Measurements from ENCODE around the gene SNN. TPM values are rescaled to one million over a fixed set of nuclear protein-coding genes. Genes with fewer than 3 reads are reported as not detected.

SNN gene
- total and polyA plus RNA-seq, 2 of the 8 experiments (the other 6 are each of a cell fraction or from before 2014, with no cell fraction given): 37.4 to 66.9 TPM

GRCh38 chr16:11621539-11621919, 46.7 kb upstream of the SNN start:
- Histone ChIP-seq H4K91ac (replicated peaks; ENCODE audit: insufficient read length, low read length) (no peak overlapping the region), H3K4ac (replicated peaks; ENCODE audit: insufficient read length, low read depth, low read length) (peak overlapping the region; percentile 78), H2BK15ac (ENCODE audit: low read length) (no peak overlapping the region), H2BK5ac (ENCODE audit: low read depth, low read length) (0 out of 2 replicates have a peak overlapping the region, but pooled peaks have one; percentile 24), H3K79me2 (ENCODE audit: control insufficient read depth in 1 of 2, insufficient read depth in 2 of 2, low read length in 2 of 2) (no peaks in the 10 kb centered on the region), H3K23ac (ENCODE audit: insufficient read length) (no peak overlapping the region), H3K27me3 (replicated peaks in 1 of 4; ENCODE audit: control insufficient read depth in 3 of 4, extremely low read depth in 1 of 4, insufficient read depth in 3 of 4, low read length in 3 of 4) (no peaks in the 10 kb centered on the region), H2AFZ (ENCODE audit: low read length) (no peak overlapping the region), H2BK120ac (replicated peaks; ENCODE audit: low read depth, low read length) (no peak overlapping the region), H3K79me1 (ENCODE audit: low read depth, low read length) (no peaks in the 10 kb centered on the region), H2AK5ac (ENCODE audit: low read depth, low read length) (no peak overlapping the region), H3K14ac (ENCODE audit: insufficient read length) (no peak overlapping the region), H4K5ac (ENCODE audit: insufficient read length, low read depth, low read length) (no peak overlapping the region), H3K56ac (replicated peaks; ENCODE audit: insufficient read length, low read depth, low read length) (no peak overlapping the region), H3K9me3 (ENCODE audit: insufficient read depth in 2 of 2, low read depth in 1 of 2, low read length in 1 of 2) (no peaks in the 10 kb centered on the region), H2BK20ac (ENCODE audit: low read length) (0 out of 2 replicates have a peak overlapping the region, but pooled peaks have one; percentile 72), H3K36me3 (ENCODE audit: control insufficient read depth in 2 of 4, insufficient read depth in 4 of 4, low read length in 3 of 4) (no peaks in the 10 kb centered on the region), H2BK12ac (ENCODE audit: low read depth, low read length) (no peak overlapping the region), H4K8ac (ENCODE audit: extremely low read depth, insufficient read depth, low read length) (0 out of 2 replicates have a peak overlapping the region, but pooled peaks have one; percentile 14), H3K23me2 (ENCODE audit: low read depth, low read length) (no peaks in the 10 kb centered on the region), H3K9ac (replicated peaks in 1 of 4; ENCODE audit: extremely low read depth in 1 of 4, low read depth in 3 of 4, low read length in 3 of 4) (no peak overlapping the region), H3K4me1 (replicated peaks in 1 of 4; ENCODE audit: control insufficient read depth in 3 of 4, insufficient read depth in 4 of 4, low read length in 3 of 4) (peaks cover 0 to 6% (median 2%) of the 10 kb centered on the region in 4 experiments; a peak in 3 of 7 replicates), H3K27ac (ENCODE audit: low read depth, low read length) (no peak overlapping the region), H3K4me3 (ENCODE audit: extremely low read depth in 1 of 4, insufficient read depth in 2 of 4, low read depth in 3 of 4, low read length in 4 of 4) (no peak overlapping the region), H3K4me2 (ENCODE audit: insufficient read depth in 1 of 2, low read depth in 2 of 2, low read length in 2 of 2) (no peak overlapping the region), H3K18ac (ENCODE audit: extremely low read depth, low read length) (no peak overlapping the region), H4K20me1 (replicated peaks in 1 of 2; ENCODE audit: control insufficient read depth in 1 of 2, insufficient read depth in 2 of 2, low read length in 2 of 2) (no peaks in the 10 kb centered on the region)
- ChIA-PET CTCF (ENCODE audit: partially characterized antibody) (interaction anchor here (0.7 to 3.0 kb wide), 6 partner anchors 14 to 303 kb away, joined by 3 to 15 read pairs (median 4); no protein-coding TSS in a partner anchor), POLR2A (ENCODE audit: partially characterized antibody) (interaction anchor here (1.1 to 3.0 kb wide), 3 partner anchors 12 to 122 kb away, joined by 3 to 15 read pairs (median 3); no protein-coding TSS in a partner anchor)
- 79% methylated on average over 6 of the region's 6 CpGs; no CpG with 5 or more reads in 1 of the 2 experiments for WGBS, 2 experiments (ENCODE audit: extremely low coverage in 1 of 2, insufficient coverage in 1 of 2, insufficient read length in 1 of 2, insufficient replicate concordance in 2 of 2, low coverage in 1 of 2, low lambda C conversion rate in 2 of 2, missing lambda C conversion rate in 1 of 2)
- no peak for FAIRE-seq
- no peak for DNase-seq (ENCODE audit: low read depth in 1 of 2, low spot score in 2 of 2)
- TF ChIP-seq ATF3 (IDR thresholded peaks at IDR 0.05; ENCODE audit: insufficient read depth, low read depth, low read length) (no peak), BRCA1 (IDR thresholded peaks at IDR 0.05; ENCODE audit: low read depth, low read length) (no peak), CTBP2 (IDR thresholded peaks at IDR 0.05; ENCODE audit: borderline replicate concordance, insufficient read depth, insufficient read length, low read length) (no peak), TAF7 (optimal IDR thresholded peaks at IDR 0.05; ENCODE audit: borderline replicate concordance, low read depth, low read length) (no peak), RNF2 (IDR thresholded peaks at IDR 0.05; ENCODE audit: borderline replicate concordance, low read depth, low read length, missing control alignments, poor library complexity, severe bottlenecking) (no peak), GABPA (IDR thresholded peaks at IDR 0.05; ENCODE audit: borderline replicate concordance, insufficient read depth, low read length) (no peak), CHD2 (IDR thresholded peaks at IDR 0.05; ENCODE audit: low read length) (no peak), EZH2 (IDR thresholded peaks at IDR 0.05; ENCODE audit: low read depth, low read length, severe bottlenecking) (no peak), SP2 (IDR thresholded peaks at IDR 0.05; ENCODE audit: low read length) (no peak), SUZ12 (IDR thresholded peaks at IDR 0.05; ENCODE audit: low read length) (no peak), CBX5 (IDR thresholded peaks at IDR 0.05; ENCODE audit: low read depth, low read length) (no peak), KDM4A (IDR thresholded peaks at IDR 0.05; ENCODE audit: low read depth, low read length, severe bottlenecking) (no peak)
